HG02885 (cell line): ENCODE data around the gene ARHGAP12.

Experiments used
- ATAC-seq: cut with Tn5 transposase; IDR thresholded peaks from one replicate; pipeline ENCODE4 v1.9.1; 2021; ENCODE audit warnings: mild to moderate bottlenecking; ENCODE audit not compliant: unreplicated experiment, poor library complexity

ARHGAP12 gene

GRCh38 chr10:31949266-31949665 lies 20.6 kb upstream of the ARHGAP12 start:
- ATAC-seq, result no peak

- no peak for ATAC-seq
These were observed 19.4 kb upstream of the ARHGAP12 start for GRCh38 chr10:31948021-31948420.

- no peak for ATAC-seq
These were observed 18.7 kb upstream of the ARHGAP12 start for GRCh38 chr10:31947144-31947926.

GRCh38 chr10:31945392-31945791 lies 16.8 kb upstream of the ARHGAP12 start:
- no peak for ATAC-seq

GRCh38 chr10:31944071-31944433 lies 15.4 kb upstream of the ARHGAP12 start:
- no peak for ATAC-seq

GRCh38 chr10:31942892-31943291 lies 14.3 kb upstream of the ARHGAP12 start:
- no peak for ATAC-seq

- ATAC-seq, result no peak
These were observed 13.8 kb upstream of the ARHGAP12 start for GRCh38 chr10:31942435-31942834.

GRCh38 chr10:31940839-31941653 lies 12.4 kb upstream of the ARHGAP12 start:
- no peak for ATAC-seq

GRCh38 chr10:31939797-31940708 lies 11.4 kb upstream of the ARHGAP12 start:
- no peak for ATAC-seq

GRCh38 chr10:31937371-31937770 lies 8.7 kb upstream of the ARHGAP12 start:
- no peak for ATAC-seq

- no peak for ATAC-seq
These were observed 8.3 kb upstream of the ARHGAP12 start for GRCh38 chr10:31936933-31937332.

GRCh38 chr10:31936086-31936485 lies 7.5 kb upstream of the ARHGAP12 start:
- no peak for ATAC-seq

GRCh38 chr10:31935678-31936077 lies 7.0 kb upstream of the ARHGAP12 start:
- ATAC-seq, result no peak

GRCh38 chr10:31932838-31933237 lies 4.2 kb upstream of the ARHGAP12 start:
- no peak for ATAC-seq

- ATAC-seq, result no peak
These were observed 2.2 kb upstream of the ARHGAP12 start for GRCh38 chr10:31930856-31931255.

- peak; percentile 29 for ATAC-seq
These were observed 1.6 kb upstream of the ARHGAP12 start for GRCh38 chr10:31930023-31930751.

GRCh38 chr10:31929261-31930022 lies 811 bp upstream of the ARHGAP12 start:
- ATAC-seq, result peak; percentile 25

GRCh38 chr10:31927884-31928548 lies 615 bp downstream of the ARHGAP12 start:
- peak; percentile 35 for ATAC-seq

GRCh38 chr10:31927565-31927883 lies 1.1 kb downstream of the ARHGAP12 start:
- peak; percentile 8 for ATAC-seq
